Activated T-helper 9 cell treated with anti-CD3 and anti-CD28 coated beads, Interleukin-2, amount 50 U/mL, for 16 hours (primary cell): ENCODE results near the gene NOX4.
"Not testable (repeated sequence)": the region's sequence is repeated elsewhere in the genome, so short reads cannot be mapped to it uniquely, and the experiment has no call there.

Experiments used
- DNase-seq: peaks from one replicate; pipeline ENCODE4 v3.0.0-alpha.2; 2020; ENCODE audit warnings: low read depth

NOX4 gene

DNA sequence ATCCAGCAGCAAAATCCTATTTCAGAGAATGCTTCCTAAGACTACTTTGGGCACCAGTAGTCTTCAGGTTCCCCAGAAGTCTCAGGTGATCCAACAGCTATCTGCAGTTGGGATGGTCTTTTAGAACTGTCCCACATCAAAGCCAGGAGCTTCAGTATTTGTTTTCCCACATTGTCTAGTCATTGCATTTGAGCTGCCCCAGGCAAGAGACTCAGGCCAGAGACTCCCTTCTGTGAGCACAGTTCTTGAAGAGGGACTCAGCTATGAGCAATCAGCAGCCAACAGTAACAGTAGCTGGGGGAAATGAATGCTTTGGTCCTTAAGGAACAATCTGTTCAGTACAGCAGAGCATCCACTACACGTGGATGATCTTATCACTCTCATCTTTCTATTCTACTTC is 188.1 kb downstream of the NOX4 start:
- not testable (repeated sequence) for DNase-seq

DNA sequence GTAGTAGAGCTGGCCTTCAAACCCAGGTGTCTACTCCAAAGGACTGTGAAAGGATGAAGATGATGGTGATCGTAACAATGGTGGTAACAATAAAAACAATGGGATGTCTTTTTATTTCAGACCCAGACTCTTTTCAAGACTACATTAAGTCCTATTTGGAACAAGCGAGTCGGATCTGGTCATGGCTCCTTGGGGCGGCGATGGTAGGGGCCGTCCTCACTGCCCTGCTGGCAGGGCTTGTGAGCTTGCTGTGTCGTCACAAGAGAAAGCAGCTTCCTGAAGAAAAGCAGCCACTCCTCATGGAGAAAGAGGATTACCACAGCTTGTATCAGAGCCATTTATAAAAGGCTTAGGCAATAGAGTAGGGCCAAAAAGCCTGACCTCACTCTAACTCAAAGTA is 196.2 kb downstream of the NOX4 start:
- DNase-seq: not testable (repeated sequence)

DNA sequence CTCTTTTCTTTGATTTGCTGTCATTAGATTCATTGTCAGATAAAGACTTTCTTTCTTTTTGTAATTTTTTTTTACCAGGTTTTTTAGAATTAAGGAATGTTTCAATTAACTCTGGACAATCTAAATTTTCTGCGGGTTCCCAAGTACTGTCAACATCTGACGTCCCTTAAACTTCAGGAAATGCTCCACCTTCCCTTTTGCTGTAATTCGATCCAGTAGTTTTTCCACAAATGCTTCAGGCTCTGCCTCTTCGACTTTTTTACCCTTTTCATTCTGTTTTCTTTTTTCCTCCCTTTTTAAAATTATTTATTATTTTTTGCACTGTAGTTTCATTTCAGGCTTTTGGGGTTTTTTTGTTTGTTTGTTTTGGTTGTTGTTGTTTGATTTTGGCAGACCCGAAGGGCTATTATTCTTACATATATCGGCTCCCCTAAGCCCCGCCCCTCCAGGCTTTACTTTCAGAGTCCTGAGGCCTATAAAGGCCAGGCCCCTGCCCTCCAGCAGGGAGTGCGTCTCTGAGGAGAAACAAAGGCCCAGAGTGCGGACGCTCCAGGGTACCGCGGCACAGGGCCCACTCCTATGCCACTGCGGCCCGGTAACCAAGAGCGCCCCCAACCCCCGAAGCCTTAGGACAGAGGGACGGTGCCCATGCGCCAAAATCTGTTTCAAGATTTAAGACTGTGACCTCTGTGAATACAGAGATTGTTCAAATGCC is 197.1 kb downstream of the NOX4 start:
- DNase-seq: no peak

DNA sequence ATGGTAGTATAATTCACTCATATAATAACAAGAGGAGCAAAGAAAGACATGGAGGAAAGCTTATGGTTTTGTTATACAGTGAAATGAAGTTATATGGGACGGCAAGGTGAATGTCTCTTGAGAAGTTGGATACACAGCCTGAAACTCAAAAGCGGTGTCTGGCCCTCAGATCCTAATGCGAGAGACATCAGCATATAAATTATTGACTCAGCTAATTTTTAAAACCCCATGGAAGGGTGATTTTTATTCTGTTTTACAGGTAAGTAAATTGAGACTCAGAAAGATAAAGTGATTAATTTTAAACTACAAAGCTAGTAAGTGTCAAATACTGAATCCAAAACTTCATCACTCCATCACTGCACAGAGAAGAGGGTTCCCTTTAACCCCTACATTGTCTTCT is 203.2 kb downstream of the NOX4 start:
- not testable (repeated sequence) for DNase-seq

DNA sequence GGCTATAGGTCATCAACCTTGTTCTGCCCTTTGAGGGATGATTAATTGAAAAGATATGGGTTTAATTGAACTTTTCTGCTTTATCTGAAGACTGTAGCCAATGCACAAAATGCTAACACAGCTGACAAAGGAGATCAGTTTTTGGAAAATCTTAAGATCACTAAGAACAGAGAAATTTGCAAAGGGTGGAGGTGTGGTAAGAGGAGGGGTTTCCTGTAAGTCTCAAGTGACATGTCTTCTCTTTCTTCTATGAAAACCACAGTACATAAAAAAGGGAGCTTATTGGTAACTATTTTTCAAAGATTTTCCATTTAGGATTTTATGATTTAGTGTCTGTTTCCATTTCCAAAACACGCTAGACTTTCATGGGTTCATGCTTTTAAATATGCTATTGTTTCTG is 204.6 kb downstream of the NOX4 start:
- not testable (repeated sequence) for DNase-seq

DNA sequence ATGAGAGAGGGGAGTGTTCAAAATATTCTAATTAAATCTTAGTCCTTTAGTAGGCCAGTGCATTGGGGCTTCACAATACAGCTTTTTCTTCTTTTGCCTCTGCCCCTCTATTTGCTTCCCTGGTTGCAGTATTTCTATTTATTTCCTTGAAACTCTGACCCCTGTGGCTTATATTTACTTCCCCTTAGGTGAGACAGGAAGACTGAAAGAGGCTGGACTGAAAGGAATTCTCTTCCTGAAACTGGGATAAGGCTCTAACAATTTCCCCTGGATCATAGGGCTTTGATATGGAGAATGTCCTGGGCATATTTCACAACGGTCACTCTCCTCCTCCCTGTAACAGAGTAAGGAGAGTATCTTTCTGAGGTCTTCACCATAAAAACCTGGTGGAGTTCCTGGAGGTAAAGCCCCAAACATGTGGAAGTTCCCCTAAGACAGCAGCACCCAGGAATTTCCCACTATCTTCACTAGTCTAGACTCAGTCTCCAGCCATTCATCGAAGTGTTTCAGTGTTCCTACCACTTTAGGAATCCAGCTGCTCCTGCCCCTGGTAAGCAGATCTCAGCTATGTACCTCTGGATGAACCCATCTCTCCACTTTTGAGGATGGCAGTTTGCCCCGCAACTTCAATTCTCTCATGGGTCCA is 210.0 kb downstream of the NOX4 start:
- DNase-seq: not testable (repeated sequence)

DNA sequence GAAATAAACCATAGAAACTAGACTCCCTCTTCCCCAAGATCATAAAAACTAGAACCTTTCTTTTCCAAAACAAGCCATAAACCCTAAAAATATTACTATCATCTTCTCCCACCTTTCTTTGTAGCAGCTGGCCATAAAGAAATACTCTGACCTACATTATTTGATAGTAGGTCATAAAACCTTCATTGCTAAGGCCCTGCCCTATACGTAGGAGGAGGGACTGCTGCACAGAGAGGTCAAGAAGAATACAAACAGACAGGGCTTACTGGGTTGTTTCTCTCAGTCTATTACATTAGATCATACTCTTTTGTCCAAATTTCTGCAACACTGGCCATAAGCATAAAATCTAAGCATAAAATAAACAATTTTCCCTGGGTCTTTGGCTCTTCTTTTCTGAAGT is 212.0 kb downstream of the NOX4 start:
- no peak for DNase-seq

DNA sequence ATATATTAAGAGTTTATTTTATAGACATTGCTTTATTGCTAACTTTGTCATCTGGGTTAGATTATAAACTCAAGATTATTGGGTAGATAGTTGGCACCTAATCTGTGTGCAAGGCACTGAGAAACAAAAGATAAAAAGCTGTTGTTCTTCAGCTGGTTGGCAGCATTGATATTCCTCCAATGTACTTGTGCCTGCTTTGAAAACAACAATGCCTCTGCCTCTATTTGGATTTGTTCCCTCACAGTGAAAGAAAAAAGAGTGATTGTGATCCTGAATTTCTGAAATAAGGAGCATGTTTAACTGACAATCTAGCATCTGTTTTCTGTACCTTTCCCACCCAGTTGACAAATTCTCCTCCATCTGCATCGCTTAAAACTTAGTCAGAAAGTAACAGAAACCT is 215.2 kb downstream of the NOX4 start:
- no peak for DNase-seq
